Hepatic stellate cell (primary cell): Measurements from ENCODE around the gene SOD1.

Experiments used
- DNase-seq: peaks from one replicate; pipeline ENCODE4 v3.0.0; 2011; ENCODE audit warnings: low spot score

Gene SOD1

DNA sequence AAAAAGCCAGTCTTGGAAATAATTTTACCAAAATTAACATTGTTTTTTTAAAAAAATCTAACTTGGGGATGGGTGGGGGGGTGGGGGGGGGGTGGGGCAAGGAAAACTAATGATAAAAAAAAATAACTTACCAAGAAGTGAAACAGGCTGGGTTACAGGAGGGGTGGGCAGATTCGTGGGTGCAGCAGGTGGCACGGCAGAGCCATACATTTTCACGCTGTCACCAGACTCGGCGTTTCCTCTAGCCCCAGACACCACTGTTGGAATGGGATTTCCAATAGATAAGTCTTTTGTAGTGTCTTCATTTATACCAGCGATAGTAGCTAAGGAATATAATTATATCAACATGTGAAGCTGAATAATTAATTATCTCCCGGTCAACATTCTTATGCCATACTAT, 25.4 kb downstream of the SOD1 start:
- DNase-seq = no peak

DNA sequence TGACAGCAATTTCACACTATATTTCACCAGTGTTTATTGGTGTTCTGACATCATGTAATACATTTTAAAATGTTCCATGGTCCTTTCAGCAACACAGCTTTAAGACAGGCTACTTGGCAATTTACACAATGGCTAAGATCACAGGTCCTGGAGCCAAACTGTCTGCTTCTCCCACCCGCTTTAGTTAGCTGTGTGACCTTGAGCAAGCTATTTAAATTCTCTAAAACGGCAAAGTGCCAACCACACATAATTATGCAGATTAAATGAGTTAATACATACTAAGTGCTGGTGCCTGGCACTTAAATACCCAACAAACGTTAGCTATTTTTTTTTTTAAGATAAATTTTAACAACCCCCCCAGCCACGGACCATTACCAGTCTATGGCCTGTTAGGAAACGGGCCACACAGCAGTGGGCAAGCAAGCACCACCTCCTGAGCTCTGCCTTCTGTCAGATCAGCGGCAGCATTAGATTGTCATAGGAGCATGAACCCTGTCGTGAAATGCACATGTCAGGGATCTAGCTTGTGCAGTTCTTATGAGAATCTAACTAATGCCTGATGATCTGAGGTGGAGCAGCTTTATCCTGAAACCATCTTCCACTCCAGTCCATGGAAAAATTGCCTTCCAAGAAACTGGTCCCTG, 26.9 kb downstream of the SOD1 start:
- DNase-seq = no peak

DNA sequence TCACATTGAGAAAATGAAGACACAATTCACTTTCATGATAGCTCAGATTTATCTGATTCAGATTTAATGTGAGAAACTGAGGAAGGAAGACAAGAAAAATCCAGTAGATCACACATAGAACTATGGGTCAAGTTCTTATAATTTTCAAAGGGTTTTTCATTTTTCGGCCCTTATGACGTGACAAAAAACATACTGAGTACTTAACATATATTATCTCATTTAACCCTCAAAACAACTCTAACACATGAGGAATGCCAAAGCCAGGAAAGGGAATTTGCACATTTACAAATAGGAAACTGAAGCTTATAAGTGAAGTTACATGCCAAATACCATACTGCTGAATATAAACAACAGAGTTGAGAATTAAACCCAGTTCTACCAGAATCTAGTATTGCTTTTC, 27.6 kb downstream of the SOD1 start:
- no peak for DNase-seq

DNA sequence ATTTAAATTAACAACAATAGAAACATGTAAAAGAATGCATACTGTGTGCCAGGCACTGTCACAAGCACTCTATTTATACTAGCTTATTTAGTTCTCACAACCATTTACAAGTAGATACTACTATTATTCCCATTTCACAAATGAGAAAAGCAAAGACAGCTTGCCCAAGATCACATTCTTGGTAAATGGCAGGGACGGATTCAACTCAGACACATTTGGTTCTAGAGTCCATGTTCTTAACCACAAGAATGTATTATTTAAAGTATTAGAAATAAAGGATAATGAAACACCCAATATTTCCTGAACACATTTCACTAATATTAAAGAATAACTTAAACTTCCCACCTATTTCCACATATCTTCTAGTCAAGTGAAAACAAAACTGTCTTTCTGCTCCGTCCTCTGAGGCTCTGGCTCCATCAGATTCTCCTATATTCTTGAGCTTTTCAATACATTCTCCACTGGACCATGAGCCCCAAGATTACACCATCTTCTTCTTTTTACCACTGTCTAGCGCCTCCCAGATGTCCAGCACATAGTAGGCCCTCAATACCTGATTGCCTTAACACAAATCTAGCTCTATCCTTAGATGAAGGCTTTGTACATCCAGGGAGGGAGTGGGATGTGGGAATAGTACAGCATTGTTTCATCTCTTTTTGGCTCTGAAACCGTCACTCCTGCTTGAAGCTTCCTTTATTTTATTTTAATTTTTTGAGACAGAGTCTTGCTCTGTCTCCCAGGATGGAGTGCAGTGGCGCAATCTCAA, 29.3 kb downstream of the SOD1 start:
- DNase-seq = no peak

DNA sequence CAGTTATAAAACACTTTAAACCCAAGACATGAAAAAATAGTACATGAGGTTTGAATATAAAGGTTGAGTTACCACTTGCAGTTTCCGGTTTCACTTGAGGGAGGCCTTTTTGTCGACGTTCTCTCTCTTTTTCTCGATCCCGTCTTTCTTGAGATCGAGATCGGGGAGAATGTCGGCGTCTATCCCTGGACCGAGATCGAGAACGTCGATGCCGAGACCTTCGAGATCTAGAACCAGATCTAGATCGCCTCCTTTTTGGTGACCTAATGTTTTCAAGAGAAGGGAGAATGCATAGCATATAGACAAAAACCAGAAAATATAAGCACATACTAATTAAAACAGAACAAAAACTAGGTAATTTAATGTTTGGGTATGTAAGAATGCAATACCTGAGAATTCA, 33.7 kb downstream of the SOD1 start:
- no peak for DNase-seq

- DNase-seq = no peak
These were observed 36.9 kb downstream of the SOD1 start for GRCh38 chr21:31696424-31696823.

DNA sequence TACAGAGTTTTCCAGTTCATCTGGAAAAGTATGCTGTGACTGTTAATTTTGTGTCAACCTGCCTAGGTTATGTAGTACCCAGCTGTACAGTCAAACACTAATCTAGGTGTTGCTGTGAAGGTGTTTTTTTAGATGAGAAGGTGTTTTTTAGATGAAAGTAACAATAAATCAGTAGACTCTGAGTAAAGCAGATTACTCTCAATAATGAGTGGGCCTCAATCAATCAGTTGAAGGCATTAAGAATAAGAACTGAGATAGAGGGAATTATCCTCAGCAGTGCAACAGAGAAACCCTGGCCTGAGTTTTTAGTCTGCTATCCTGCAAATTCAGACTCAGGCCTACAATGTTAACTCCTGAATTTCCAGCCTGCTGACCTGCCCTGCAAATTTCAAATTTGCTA, 39.0 kb downstream of the SOD1 start:
- DNase-seq = no peak

GRCh38 chr21:31700040-31700439, 40.5 kb downstream of the SOD1 start:
- DNase-seq = no peak

- no peak for DNase-seq
These were observed 47.1 kb downstream of the SOD1 start for GRCh38 chr21:31706562-31706961.

DNA sequence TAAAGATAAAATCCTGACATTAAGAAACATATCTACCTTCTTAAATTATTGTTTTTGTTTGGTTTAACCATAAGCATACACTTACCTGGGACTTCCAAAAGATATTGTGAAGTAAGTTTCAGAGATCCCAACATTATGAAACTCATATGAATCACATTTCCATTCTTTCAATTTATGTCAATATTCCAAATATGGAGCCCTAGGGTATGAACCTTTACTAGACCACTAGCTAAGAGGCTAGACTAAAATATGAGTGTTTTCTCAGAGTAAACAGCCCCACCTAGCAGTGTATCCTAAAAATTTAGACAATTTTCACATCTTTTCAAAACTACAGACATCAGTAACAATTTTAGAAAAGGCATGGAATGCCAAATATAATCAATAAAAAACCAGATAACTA, 48.0 kb downstream of the SOD1 start:
- no peak for DNase-seq

DNA sequence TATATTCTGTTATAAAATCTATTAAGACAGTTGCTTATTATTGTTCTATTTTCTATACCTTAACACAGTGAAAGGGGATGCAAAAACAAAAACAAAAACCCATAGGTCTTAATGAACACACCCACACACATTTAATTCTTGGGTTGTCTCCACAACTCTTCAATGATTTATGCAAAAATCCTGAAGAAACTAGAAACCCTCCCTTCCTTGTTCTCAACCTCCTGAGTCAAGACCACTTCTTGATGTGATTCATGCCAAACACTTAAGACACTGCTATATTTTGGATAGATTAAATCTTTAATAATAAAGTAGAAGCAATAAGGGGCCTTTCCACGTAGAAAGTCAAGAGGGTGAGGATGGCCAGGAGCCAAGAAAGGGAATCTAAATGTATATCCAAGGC, 49.0 kb downstream of the SOD1 start:
- DNase-seq = no peak

DNA sequence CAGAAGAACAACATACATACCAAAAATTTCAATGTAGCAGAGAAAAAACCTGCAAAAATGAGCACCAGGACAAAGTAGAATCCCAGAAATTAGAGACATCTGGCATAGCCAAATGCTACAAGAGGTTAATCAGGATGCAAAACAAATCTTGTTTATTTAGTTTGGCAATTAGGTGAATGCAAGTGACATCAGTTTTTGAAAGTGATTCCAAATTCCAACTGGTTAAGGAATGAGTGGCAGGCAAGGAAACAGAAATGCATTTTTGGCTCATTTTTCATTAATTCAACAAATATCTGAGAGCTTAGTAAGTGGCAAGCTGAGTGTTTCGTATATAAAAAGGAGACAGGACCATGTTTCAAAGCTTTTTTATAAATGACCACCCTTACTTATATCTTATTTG, 51.1 kb downstream of the SOD1 start:
- DNase-seq = peak; percentile 26

DNA sequence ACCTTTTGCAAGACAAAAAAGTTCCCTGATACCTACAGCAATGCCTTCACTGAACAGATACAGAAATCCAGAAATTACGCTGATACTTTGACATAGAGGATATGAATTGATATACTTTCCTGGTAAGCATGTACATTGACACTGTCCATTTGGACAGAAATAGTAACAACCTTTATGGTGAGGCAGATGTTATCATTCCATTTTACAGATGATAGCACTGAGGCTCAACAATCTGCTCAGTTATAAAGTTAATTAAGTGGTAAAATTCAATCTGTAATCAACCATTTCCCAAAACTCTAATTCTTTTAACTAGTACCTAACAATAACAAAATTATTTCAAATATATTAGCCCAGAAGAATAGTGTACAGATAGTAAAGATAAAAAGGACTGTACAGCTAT, 51.8 kb downstream of the SOD1 start:
- no peak for DNase-seq

DNA sequence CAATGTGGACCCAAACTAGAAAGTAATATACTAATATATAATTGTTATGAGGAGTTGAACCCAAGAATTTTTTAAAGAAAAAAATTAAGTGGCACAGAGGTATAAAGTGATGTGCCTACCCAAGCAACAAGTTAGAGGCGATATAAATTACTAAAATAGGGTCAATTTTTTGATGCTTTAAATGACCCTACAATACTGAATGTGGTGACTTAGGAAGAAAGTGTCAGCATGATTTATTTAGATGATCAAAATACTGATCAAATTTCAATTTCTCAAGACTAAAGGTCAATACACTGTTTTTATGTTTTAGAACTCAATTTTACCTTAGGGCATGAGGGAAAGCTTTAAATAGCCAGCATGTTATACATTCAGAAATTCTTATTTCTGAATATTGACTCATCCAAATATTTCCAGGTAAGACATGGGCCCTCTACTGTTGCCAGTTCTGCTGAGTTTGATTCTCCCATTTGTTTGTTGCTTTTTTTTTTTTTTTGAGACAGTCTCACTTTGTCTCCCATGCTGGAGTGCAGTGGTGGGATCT, 52.3 kb downstream of the SOD1 start:
- DNase-seq = no peak

DNA sequence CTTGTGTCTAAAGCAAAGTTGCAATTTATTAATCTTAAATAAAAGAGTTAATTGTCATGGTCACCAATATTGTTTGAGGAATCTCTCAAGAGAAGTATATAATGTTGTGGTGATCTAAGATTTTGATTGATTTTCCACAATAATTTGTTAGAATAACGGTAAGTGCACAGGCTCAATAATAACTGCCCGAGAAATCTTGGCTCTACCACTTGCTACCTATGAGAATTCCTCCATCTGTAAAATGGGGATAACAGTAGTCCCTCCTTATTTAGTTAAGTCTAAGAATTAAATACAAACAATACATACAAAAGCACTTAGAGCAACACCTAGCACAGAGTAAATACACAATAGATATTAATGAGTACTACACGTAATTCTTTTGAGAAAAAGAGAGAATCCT, 53.6 kb downstream of the SOD1 start:
- no peak for DNase-seq

- DNase-seq = peak; percentile 44
These were observed 54.7 kb downstream of the SOD1 start for GRCh38 chr21:31713973-31714740.

DNA sequence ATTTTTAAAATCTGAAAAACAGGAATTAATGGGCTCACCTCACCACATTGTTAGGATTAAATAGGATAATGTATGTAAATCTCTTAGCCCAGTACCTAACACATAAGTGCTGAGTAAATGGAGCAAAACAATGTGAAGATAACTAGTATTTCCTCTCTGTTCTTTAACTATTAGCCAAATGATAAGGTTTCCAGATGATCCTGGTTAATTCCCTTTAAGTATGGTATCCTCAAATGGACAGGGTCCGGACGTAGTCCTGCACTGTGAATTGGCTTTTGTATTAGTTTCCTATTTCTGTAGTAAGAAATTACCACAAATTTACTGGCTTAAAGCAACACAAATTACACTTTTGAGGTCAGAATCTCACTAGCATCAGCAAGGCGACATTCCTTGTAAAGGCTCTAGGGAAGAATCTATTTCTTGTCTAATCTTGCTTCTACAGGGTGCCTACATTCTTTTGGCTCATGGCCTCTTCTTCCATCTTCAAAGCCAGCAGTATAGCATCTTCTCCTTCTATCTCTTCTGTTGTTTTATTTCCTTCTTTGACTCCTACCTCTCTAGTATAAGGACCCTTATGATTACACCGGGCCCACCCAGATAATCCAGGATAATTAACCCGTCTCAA, 55.4 kb downstream of the SOD1 start:
- DNase-seq = no peak

DNA sequence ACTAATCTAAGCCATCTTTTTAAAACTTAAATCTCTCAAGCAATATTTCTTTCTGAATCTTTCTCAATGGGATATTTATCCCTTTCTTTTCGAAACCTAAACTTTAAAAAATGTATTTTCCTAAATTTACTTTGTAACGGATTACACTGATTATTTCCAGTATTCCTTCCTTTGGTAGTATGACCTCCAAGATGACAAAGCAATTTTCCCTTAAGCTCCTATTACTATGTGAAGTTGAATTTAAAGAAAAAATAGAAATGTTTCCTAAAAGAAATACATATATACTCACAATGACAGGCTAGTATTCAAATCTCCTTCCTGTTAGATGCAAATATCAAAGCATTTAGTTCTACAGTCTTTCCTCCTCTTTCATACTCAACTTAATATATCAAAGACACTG, 56.6 kb downstream of the SOD1 start:
- no peak for DNase-seq
